HEK293T (cell line): ENCODE results near the gene LUC7L2.

Source experiments
- ARNT ChIP-seq: fragments of 450-650 bp; IDR thresholded peaks from 2 replicates; pipeline ENCODE4 v1.6.1; 2017; ENCODE audit warnings: mild to moderate bottlenecking
- BHLHE40 ChIP-seq: fragments of 450-650 bp; IDR thresholded peaks from 2 replicates; pipeline ENCODE4 v1.6.1; 2016; ENCODE audit warnings: mild to moderate bottlenecking, moderate library complexity, borderline replicate concordance
- CTBP1 ChIP-seq: fragments of 450-650 bp; IDR thresholded peaks from 2 replicates; pipeline ENCODE4 v1.6.1; 2016; ENCODE audit warnings: borderline replicate concordance
- ELF4 ChIP-seq: fragments of 450-650 bp; IDR thresholded peaks from 2 replicates; pipeline ENCODE4 v1.6.1; 2017; ENCODE audit warnings: antibody characterized with exemption
- FOXA1 ChIP-seq: fragments of 450-650 bp; IDR thresholded peaks from 2 replicates; pipeline ENCODE4 v1.6.1; 2016; ENCODE audit warnings: mild to moderate bottlenecking
- FOXK2 ChIP-seq: fragments of 450-650 bp; IDR thresholded peaks from 2 replicates; pipeline ENCODE4 v1.6.1; 2016; ENCODE audit warnings: mild to moderate bottlenecking
- FOXM1 ChIP-seq: fragments of 450-650 bp; IDR thresholded peaks from 2 replicates; pipeline ENCODE4 v1.6.1; 2017; ENCODE audit warnings: mild to moderate bottlenecking, borderline replicate concordance
- HDGF ChIP-seq: fragments of 450-650 bp; IDR thresholded peaks from 2 replicates; pipeline ENCODE4 v1.6.1; 2017; ENCODE audit warnings: antibody characterized with exemption, borderline replicate concordance
- SP1 ChIP-seq: fragments of 450-650 bp; IDR thresholded peaks from 2 replicates; pipeline ENCODE4 v1.6.1; 2017
- SUZ12 ChIP-seq: fragments of 450-650 bp; IDR thresholded peaks from 2 replicates; pipeline ENCODE4 v1.6.1; 2016; ENCODE audit warnings: mild to moderate bottlenecking
- TARDBP ChIP-seq: fragments of 450-650 bp; IDR thresholded peaks from 2 replicates; pipeline ENCODE4 v1.6.1; 2016
- ZNF384 ChIP-seq: fragments of 450-650 bp; IDR thresholded peaks from 2 replicates; pipeline ENCODE4 v1.6.1; 2016
- TF ChIP-seq, protein P1 (sequence below): fragments of 450-650 bp; IDR thresholded peaks from 2 replicates; pipeline ENCODE4 v1.6.1; 2016

DNA sequence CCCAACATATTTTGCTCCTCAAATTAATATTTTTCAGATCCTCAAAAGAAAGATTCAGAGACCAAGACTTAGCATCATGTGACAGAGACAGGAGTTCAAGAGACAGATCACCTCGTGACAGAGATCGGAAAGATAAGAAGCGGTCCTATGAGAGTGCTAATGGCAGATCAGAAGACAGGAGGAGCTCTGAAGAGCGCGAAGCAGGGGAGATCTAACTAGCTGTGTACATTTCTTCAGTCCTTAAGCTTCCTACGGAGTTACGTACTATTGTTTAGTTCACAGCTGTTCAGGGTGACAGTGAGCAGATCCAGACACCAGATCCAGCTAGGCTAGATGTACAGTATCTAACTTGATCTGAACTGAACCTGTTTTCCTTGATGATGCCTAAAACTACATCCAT, 62.4 kb downstream of the LUC7L2 start:
- TF ChIP-seq FOXA1 (no peak), TARDBP (no peak), FOXK2 (no peak), SP1 (no peak), HDGF (no peak), BHLHE40 (no peak), FOXM1 (no peak), CTBP1 (no peak), ARNT (no peak), SUZ12 (no peak), ZNF384 (no peak), ELF4 (no peak)
- TF ChIP-seq, protein P1, sequence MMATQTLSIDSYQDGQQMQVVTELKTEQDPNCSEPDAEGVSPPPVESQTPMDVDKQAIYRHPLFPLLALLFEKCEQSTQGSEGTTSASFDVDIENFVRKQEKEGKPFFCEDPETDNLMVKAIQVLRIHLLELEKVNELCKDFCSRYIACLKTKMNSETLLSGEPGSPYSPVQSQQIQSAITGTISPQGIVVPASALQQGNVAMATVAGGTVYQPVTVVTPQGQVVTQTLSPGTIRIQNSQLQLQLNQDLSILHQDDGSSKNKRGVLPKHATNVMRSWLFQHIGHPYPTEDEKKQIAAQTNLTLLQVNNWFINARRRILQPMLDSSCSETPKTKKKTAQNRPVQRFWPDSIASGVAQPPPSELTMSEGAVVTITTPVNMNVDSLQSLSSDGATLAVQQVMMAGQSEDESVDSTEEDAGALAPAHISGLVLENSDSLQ: no peak
